ENCODE data around the gene SIRT4. TPM values are rescaled to one million over a fixed set of nuclear protein-coding genes. Genes with fewer than 3 reads are reported as not detected.

Gene SIRT4
- total RNA-seq, 1 experiment from 2014 or later = 1.5 TPM

DNA sequence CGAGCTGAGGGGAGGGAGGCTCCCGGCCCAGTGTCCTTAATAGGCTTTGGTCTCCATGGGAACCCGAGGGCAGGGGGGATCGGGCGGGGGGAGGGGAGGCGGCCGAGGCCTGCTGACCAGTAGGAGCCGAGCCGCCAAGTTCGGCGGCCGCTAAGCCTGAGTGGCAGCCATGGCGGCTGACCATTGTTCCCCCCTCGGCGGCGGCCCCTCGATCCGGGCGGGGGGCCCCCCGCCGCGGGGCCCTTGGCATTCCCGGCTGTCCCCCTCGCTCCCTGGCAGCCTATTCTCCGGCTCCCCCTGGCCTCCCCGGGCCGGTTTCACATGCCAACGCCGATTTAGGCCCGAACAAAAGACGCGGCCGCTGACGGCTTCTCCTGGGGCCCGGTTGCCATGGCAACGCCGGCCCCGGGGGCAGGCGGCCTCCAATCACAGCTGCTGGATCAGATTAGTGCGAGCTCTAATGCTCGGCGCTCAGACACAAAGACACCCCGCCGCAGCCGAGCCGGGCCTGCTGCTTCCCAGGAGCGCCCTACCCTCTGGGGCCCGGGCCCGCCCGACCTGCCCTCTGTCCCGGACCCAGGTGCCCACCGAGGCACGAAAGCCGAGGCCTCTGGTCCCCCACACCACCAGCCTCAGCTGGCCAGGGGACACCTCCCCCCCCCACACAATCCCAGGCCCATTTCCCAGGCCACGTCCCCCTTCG is 59.5 kb downstream of the SIRT4 start:
- Histone ChIP-seq H3K36me3 (ENCODE audit: control insufficient read depth, insufficient read depth, low read length) (no peaks in the 10 kb centered on the region), H3K27me3 (ENCODE audit: control insufficient read depth, insufficient read depth, low read length) (no peaks in the 10 kb centered on the region), H3K4me3 (ENCODE audit: low read depth in 2 of 2, low read length in 2 of 2) (no peak overlapping the region), H3K27ac (ENCODE audit: low read length) (no peak overlapping the region), H3K9me3 (ENCODE audit: control insufficient read depth, insufficient read depth, low read depth, low read length) (no peaks in the 10 kb centered on the region), H3K4me1 (ENCODE audit: control insufficient read depth, insufficient read depth, low read length) (0 out of 2 replicates have a peak, but pooled peaks cover 3% of the 10 kb centered on the region)
- no TSS peak for BruUV-seq (replicated peaks)
- ChIA-PET POLR2A (no interaction called here), CTCF (no interaction called here)
- intact Hi-C loops (cut with micrococcal nuclease; ENCODE audit: unreplicated experiment) (no loop called here), in situ Hi-C loops (cut with HindIII; ENCODE audit: low pct_unique_long_range_greater_than_20kb, low sequenced_read_pairs) (no loop called here)
- ATAC-seq (no peak), DNase-seq (ENCODE audit: low read depth, low spot score) (no peak)
- no peak for TF ChIP-seq SIN3A (IDR thresholded peaks at IDR 0.05; ENCODE audit: borderline replicate concordance, insufficient read depth, low read depth, low read length)
- no peak for TF ChIP-seq POLR2AphosphoS5 (IDR thresholded peaks at IDR 0.05; ENCODE audit: low read depth, low read length)
- TF ChIP-seq TCF7L2 (IDR thresholded peaks at IDR 0.05; ENCODE audit: low read depth, low read length) = no peak
- TF ChIP-seq, protein P1, sequence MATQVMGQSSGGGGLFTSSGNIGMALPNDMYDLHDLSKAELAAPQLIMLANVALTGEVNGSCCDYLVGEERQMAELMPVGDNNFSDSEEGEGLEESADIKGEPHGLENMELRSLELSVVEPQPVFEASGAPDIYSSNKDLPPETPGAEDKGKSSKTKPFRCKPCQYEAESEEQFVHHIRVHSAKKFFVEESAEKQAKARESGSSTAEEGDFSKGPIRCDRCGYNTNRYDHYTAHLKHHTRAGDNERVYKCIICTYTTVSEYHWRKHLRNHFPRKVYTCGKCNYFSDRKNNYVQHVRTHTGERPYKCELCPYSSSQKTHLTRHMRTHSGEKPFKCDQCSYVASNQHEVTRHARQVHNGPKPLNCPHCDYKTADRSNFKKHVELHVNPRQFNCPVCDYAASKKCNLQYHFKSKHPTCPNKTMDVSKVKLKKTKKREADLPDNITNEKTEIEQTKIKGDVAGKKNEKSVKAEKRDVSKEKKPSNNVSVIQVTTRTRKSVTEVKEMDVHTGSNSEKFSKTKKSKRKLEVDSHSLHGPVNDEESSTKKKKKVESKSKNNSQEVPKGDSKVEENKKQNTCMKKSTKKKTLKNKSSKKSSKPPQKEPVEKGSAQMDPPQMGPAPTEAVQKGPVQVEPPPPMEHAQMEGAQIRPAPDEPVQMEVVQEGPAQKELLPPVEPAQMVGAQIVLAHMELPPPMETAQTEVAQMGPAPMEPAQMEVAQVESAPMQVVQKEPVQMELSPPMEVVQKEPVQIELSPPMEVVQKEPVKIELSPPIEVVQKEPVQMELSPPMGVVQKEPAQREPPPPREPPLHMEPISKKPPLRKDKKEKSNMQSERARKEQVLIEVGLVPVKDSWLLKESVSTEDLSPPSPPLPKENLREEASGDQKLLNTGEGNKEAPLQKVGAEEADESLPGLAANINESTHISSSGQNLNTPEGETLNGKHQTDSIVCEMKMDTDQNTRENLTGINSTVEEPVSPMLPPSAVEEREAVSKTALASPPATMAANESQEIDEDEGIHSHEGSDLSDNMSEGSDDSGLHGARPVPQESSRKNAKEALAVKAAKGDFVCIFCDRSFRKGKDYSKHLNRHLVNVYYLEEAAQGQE (IDR thresholded peaks at IDR 0.05; ENCODE audit: insufficient read depth in 1 of 2, low read depth in 2 of 2, low read length in 1 of 2) = no peak
- TF ChIP-seq, protein P2, sequence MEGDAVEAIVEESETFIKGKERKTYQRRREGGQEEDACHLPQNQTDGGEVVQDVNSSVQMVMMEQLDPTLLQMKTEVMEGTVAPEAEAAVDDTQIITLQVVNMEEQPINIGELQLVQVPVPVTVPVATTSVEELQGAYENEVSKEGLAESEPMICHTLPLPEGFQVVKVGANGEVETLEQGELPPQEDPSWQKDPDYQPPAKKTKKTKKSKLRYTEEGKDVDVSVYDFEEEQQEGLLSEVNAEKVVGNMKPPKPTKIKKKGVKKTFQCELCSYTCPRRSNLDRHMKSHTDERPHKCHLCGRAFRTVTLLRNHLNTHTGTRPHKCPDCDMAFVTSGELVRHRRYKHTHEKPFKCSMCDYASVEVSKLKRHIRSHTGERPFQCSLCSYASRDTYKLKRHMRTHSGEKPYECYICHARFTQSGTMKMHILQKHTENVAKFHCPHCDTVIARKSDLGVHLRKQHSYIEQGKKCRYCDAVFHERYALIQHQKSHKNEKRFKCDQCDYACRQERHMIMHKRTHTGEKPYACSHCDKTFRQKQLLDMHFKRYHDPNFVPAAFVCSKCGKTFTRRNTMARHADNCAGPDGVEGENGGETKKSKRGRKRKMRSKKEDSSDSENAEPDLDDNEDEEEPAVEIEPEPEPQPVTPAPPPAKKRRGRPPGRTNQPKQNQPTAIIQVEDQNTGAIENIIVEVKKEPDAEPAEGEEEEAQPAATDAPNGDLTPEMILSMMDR (IDR thresholded peaks at IDR 0.05) = no peak

Other genes starting within 250 kb of the SIRT4 start
- 62.0 TPM for gene RAB35, start 185.6 kb upstream of the SIRT4 start, total RNA-seq (2021; ENCODE audit: unreplicated experiment)
- 175 TPM for gene GCN1, start 107.6 kb upstream of the SIRT4 start, total RNA-seq (2021; ENCODE audit: unreplicated experiment)
- gene RPLP0, start 101.2 kb upstream of the SIRT4 start, total RNA-seq (2021; ENCODE audit: unreplicated experiment) = 2,628 TPM
- gene PXN, start 36.6 kb upstream of the SIRT4 start, total RNA-seq (2021; ENCODE audit: unreplicated experiment) = 484 TPM
- 2,061 TPM for gene RNU4-2, start 10.4 kb upstream of the SIRT4 start, total RNA-seq (2021; ENCODE audit: unreplicated experiment)
- gene RNU4-1, start 9.1 kb upstream of the SIRT4 start, total RNA-seq (2021; ENCODE audit: unreplicated experiment) = 1,565 TPM
- 0.69 TPM for gene PLA2G1B, start 25.5 kb downstream of the SIRT4 start, total RNA-seq (2021; ENCODE audit: unreplicated experiment)
- 4.1 TPM for gene MSI1, start 66.8 kb downstream of the SIRT4 start, total RNA-seq (2021; ENCODE audit: unreplicated experiment)
- 557 TPM for gene COX6A1, start 135.8 kb downstream of the SIRT4 start, total RNA-seq (2021; ENCODE audit: unreplicated experiment)
- 23.9 TPM for gene TRIAP1, start 144.1 kb downstream of the SIRT4 start, total RNA-seq (2021; ENCODE audit: unreplicated experiment)
- gene GATC, start 144.1 kb downstream of the SIRT4 start, total RNA-seq (2021; ENCODE audit: unreplicated experiment) = 34.7 TPM
- 269 TPM for gene SRSF9, start 167.4 kb downstream of the SIRT4 start, total RNA-seq (2021; ENCODE audit: unreplicated experiment)
- 482 TPM for gene DYNLL1, start 193.8 kb downstream of the SIRT4 start, total RNA-seq (2021; ENCODE audit: unreplicated experiment)
- gene COQ5, start 226.8 kb downstream of the SIRT4 start, total RNA-seq (2021; ENCODE audit: unreplicated experiment) = 42.9 TPM
- 177 TPM for gene RNF10, start 232.0 kb downstream of the SIRT4 start, total RNA-seq (2021; ENCODE audit: unreplicated experiment)